Smooth muscle cell (in vitro differentiated cells): ENCODE results near the gene BCCIP. TPM values are rescaled to one million over a fixed set of nuclear protein-coding genes. Genes with fewer than 3 reads are reported as not detected.

Experiments used
- DNase-seq: peaks from one replicate; lab custom pipeline; 2025; ENCODE audit not compliant: unreplicated experiment; lab: John Stamatoyannopoulos, UW
- H2AFZ ChIP-seq: fragments of 200-600 bp; sonication (generic); 2 replicates; pipeline ENCODE4 v1.6.0; 2016; ENCODE audit warnings: antibody characterized with exemption, low read depth, mild to moderate bottlenecking
- H3F3A ChIP-seq: fragments of 200-600 bp; sonication (generic); 2 replicates; pipeline ENCODE4 v1.6.0; 2017; ENCODE audit warnings: antibody characterized with exemption, low read depth
- H3K27ac ChIP-seq: fragments of 200-600 bp; sonication (generic); 2 replicates; pipeline ENCODE4 v1.5.1; 2016; ENCODE audit warnings: low read depth, mild to moderate bottlenecking
- H3K27me3 ChIP-seq: fragments of 200-600 bp; sonication (generic); 2 replicates; pipeline ENCODE4 v1.6.1; 2016; ENCODE audit warnings: low read depth, mild to moderate bottlenecking
- H3K36me3 ChIP-seq: fragments of 200-600 bp; sonication (generic); 2 replicates; pipeline ENCODE4 v1.5.1; 2016; ENCODE audit warnings: low read depth
- H3K4me1 ChIP-seq: fragments of 200-600 bp; sonication (generic); 2 replicates; pipeline ENCODE4 v1.5.1; 2016; ENCODE audit warnings: low read depth
- H3K4me2 ChIP-seq: fragments of 200-600 bp; sonication (generic); 2 replicates; pipeline ENCODE4 v1.6.0; 2016; ENCODE audit warnings: mild to moderate bottlenecking
- H3K4me3 ChIP-seq: fragments of 200-600 bp; sonication (generic); 2 replicates; pipeline ENCODE4 v1.5.1; 2016; ENCODE audit warnings: mild to moderate bottlenecking
- H3K79me2 ChIP-seq: fragments of 200-600 bp; sonication (generic); 2 replicates; pipeline ENCODE4 v1.6.0; 2016; ENCODE audit warnings: low read depth, mild to moderate bottlenecking
- H3K9ac ChIP-seq: fragments of 200-600 bp; sonication (generic); 2 replicates; pipeline ENCODE4 v1.6.0; 2016; ENCODE audit warnings: low read depth
- H3K9me3 ChIP-seq: fragments of 200-600 bp; sonication (generic); replicated peaks from 2 replicates; pipeline ENCODE4 v1.5.1; 2016; ENCODE audit warnings: low read depth
- H4K20me1 ChIP-seq: fragments of 200-600 bp; sonication (generic); 2 replicates; pipeline ENCODE4 v1.6.0; 2016; ENCODE audit warnings: low read depth
- CTCF ChIP-seq: fragments of 200-600 bp; sonication (generic); IDR thresholded peaks from 2 replicates; pipeline ENCODE4 v1.5.1; 2017; ENCODE audit warnings: borderline replicate concordance, mild to moderate bottlenecking, antibody characterized with exemption; ENCODE audit not compliant: insufficient read depth, poor library complexity, severe bottlenecking
- WGBS: methylation state at CpG from one replicate; pipeline ENCODE4 v1.1.7; 2016; ENCODE audit warnings: low lambda C conversion rate; 5-methylcytosine and 5-hydroxymethylcytosine counted together
- polyA plus RNA-seq: library from polyadenylated mRNA; unstranded; fragments of >200 nt; fragmentation: Nextera tagmentation; extraction: Ambion mirVana; gene quantifications from 2 replicates; pipeline ENCODE4 v1.2.1, GENCODE V29; 2016
- total RNA-seq: library from RNA; depleted of rRNA; stranded (reverse); fragments of >200 nt; gene quantifications from 2 replicates; pipeline ENCODE4 v1.2.3, GENCODE V29; 2014

Gene BCCIP
- total and polyA plus RNA-seq, 2 experiments from 2014 or later = 55.3 to 87.5 TPM

- DNase-seq = no peak
- H2AFZ ChIP-seq = no peak overlapping the region
- no peaks in the 10 kb centered on the region for H3K27me3 ChIP-seq
- H3K4me2 ChIP-seq = no peak overlapping the region
- H3K79me2 ChIP-seq = no peaks in the 10 kb centered on the region
- H3K27ac ChIP-seq = no peak overlapping the region
- H3K36me3 ChIP-seq = no peaks in the 10 kb centered on the region
- H3K9me3 ChIP-seq = no peaks in the 10 kb centered on the region
- no peak for TF ChIP-seq CTCF
- H3F3A ChIP-seq = no peaks in the 10 kb centered on the region
- no peak overlapping the region for H3K9ac ChIP-seq
- no peaks in the 10 kb centered on the region for H3K4me1 ChIP-seq
- WGBS = 88% methylated on average over 4 of the region's 4 CpGs
- H3K4me3 ChIP-seq = no peak overlapping the region
- H4K20me1 ChIP-seq = no peaks in the 10 kb centered on the region
Observed at GRCh38 chr10:125816548-125816947, 6.8 kb upstream of the BCCIP start.

GRCh38 chr10:125817337-125817946 is 5.9 kb upstream of the BCCIP start:
- Histone ChIP-seq H3K36me3 (no peaks in the 10 kb centered on the region), H3K27me3 (no peaks in the 10 kb centered on the region), H3K4me1 (peaks cover 4% of the 10 kb centered on the region), H3K4me3 (no peak overlapping the region), H3K9ac (no peak overlapping the region), H3K79me2 (no peaks in the 10 kb centered on the region), H3K4me2 (no peak overlapping the region), H2AFZ (no peak overlapping the region), H3F3A (no peaks in the 10 kb centered on the region), H4K20me1 (no peaks in the 10 kb centered on the region), H3K27ac (no peak overlapping the region), H3K9me3 (no peaks in the 10 kb centered on the region)
- no peak for DNase-seq
- WGBS = 93% methylated on average over 6 of the region's 6 CpGs
- no peak for TF ChIP-seq CTCF

GRCh38 chr10:125820701-125821100 is 2.6 kb upstream of the BCCIP start:
- Histone ChIP-seq H3K27ac (no peak overlapping the region), H2AFZ (no peak overlapping the region), H3K9me3 (no peaks in the 10 kb centered on the region), H3K36me3 (no peaks in the 10 kb centered on the region), H3K4me2 (no peak overlapping the region), H3K27me3 (no peaks in the 10 kb centered on the region), H3K79me2 (peaks cover 27% of the 10 kb centered on the region), H3F3A (no peaks in the 10 kb centered on the region), H3K4me1 (peaks cover 15% of the 10 kb centered on the region), H4K20me1 (peaks cover 13% of the 10 kb centered on the region), H3K9ac (no peak overlapping the region), H3K4me3 (no peak overlapping the region)
- WGBS = 79% methylated on average over 1 of the region's 1 CpG
- no peak for DNase-seq
- no peak for TF ChIP-seq CTCF

- Histone ChIP-seq H3K27me3 (no peaks in the 10 kb centered on the region), H3F3A (no peaks in the 10 kb centered on the region), H3K27ac (peak overlapping the region; percentile 88), H3K4me3 (peak overlapping the region; percentile 97), H3K36me3 (peaks cover 14% of the 10 kb centered on the region), H3K4me1 (peaks cover 15% of the 10 kb centered on the region), H4K20me1 (peaks cover 36% of the 10 kb centered on the region), H3K9me3 (no peaks in the 10 kb centered on the region), H3K9ac (peak overlapping the region; percentile 98), H2AFZ (peak overlapping the region; percentile 99), H3K79me2 (peaks cover 44% of the 10 kb centered on the region), H3K4me2 (peak overlapping the region; percentile 95)
- no peak for DNase-seq
- TF ChIP-seq CTCF = no peak
- WGBS = under 1% methylated on average over 20 of the region's 20 CpGs
Observed at GRCh38 chr10:125823663-125824251, 411 bp downstream of the BCCIP start.
